IPS-20b (cell line): ENCODE data around the gene IGSF23.
"Not testable (repeated sequence)": the region's sequence is repeated elsewhere in the genome, so short reads cannot be mapped to it uniquely, and the experiment has no call there.

Source experiments
- H3K27ac ChIP-seq: one replicate; pipeline ENCODE4 v1.5.1; 2013; ENCODE audit warnings: low read length
- H3K27me3 ChIP-seq: 2 replicates; pipeline ENCODE4 v1.6.1; 2013; ENCODE audit warnings: mild to moderate bottlenecking, low read length, inconsistent platforms; ENCODE audit not compliant: insufficient read depth
- H3K36me3 ChIP-seq: 2 replicates; pipeline ENCODE4 v1.6.1; 2013; ENCODE audit warnings: low read depth, mild to moderate bottlenecking, inconsistent platforms, low read length, moderate library complexity; ENCODE audit not compliant: insufficient read depth
- H3K4me1 ChIP-seq: 2 replicates; pipeline ENCODE4 v1.6.1; 2013; ENCODE audit warnings: mild to moderate bottlenecking, control low read depth, inconsistent platforms, low read length, moderate library complexity; ENCODE audit not compliant: insufficient read depth
- H3K4me3 ChIP-seq: 2 replicates; pipeline ENCODE4 v1.5.1; 2013; ENCODE audit warnings: mild to moderate bottlenecking, low read length, inconsistent platforms
- H3K9ac ChIP-seq: 2 replicates; pipeline ENCODE4 v1.6.1; 2013; ENCODE audit warnings: low read depth, mild to moderate bottlenecking, inconsistent platforms, low read length, moderate library complexity
- H3K9me3 ChIP-seq: 2 replicates; pipeline ENCODE4 v1.6.1; 2013; ENCODE audit warnings: mild to moderate bottlenecking, low read depth, low read length, inconsistent platforms; ENCODE audit not compliant: insufficient read depth

IGSF23 gene

DNA sequence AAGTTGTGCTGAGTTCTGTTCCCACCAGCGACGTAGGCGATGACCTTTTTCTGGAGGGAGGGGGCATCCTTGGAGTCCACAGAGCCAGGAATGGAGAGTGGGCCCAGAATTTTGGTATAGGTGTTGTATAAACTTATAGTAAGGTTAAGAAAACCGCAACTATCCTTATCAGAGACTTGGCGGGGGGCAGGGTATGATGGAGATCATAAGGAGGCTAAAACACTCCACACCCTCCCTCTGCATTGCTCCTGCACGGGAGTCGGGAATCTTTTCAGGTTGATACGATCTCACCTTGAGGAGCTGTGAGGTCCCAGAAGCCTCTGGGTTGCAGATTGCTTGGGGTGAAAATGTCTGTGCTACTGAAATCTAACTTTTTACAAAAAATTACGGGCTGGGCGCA is 51.6 kb downstream of the IGSF23 start:
- Histone ChIP-seq H3K4me3 (no peak overlapping the region), H3K27me3 (no peaks in the 10 kb centered on the region), H3K9ac (no peak overlapping the region), H3K36me3 (peaks cover 27% of the 10 kb centered on the region), H3K4me1 (no peaks in the 10 kb centered on the region), H3K27ac (no peak overlapping the region), H3K9me3 (no peaks in the 10 kb centered on the region)

DNA sequence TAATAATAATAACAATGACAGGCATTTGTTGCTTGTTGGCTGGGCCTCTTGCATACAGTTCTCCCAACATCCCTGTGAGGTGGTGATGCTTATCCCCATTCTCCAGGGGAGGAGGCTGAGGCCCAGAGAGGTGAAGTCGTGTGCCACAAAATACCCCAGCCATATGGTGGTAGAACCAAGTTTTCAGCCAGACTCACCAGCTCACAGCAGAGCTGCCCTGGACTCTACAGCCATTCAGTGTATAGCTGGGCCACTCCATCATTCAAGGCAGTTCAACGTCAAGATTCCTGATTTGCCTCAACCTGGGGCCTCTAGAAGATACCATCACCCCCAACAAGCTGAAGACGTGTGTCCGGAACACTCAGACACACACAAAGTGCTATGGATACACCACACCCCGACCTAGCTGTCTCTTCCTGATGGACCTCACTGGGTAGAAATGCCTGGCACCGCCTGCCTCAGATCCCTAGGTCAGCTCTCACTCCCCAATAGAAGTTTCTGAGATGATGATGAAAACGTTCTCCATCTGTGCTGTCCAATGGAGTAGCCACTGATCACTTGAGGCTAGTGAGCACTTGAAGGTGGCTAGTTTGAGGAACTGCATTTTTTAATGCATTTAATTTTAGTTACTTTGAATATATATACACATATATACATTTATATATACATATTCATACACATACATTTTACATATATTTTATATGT is 53.6 kb downstream of the IGSF23 start:
- Histone ChIP-seq H3K27ac (no peak overlapping the region), H3K9me3 (no peaks in the 10 kb centered on the region), H3K4me1 (no peaks in the 10 kb centered on the region), H3K4me3 (no peak overlapping the region), H3K36me3 (peaks cover 7% of the 10 kb centered on the region), H3K9ac (no peak overlapping the region), H3K27me3 (no peaks in the 10 kb centered on the region)

DNA sequence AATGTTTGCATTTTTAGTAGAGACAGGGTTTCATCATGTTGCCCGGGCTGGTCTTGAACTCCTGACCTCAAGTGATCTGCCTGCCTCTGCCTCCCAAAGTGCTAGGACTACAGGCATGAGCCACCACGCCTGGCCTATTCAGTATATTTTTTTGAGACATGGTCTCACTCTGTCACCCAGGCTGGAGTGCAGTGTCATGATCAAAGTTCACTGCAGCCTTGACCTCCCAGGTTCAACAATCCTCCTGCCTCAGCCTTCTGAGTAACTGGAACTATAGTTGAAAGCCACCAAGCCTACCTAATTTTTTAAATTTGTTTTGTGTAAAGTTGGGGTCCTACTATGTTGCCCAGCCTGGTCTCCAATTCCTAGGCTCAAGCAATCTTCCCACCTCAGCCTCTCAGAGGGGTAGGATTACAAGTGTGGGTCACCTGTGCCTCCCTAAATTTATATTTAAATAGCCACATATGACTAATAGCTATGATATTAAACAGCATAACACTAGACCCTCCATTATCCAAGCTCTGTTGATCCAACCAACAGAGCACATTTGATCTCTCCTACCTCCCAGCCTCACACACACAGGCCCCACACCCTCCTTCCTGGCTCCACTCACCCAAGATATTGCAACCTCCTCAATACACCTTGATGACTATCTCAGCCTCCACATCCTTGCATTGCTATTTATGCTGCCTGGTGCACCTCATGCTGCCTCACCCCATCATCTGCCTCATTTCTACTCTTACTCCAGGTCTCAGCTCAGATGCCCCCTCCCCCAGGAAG is 55.8 kb downstream of the IGSF23 start:
- H3K27me3 ChIP-seq: no peaks in the 10 kb centered on the region
- H3K9me3 ChIP-seq: no peaks in the 10 kb centered on the region
- H3K9ac ChIP-seq: no peak overlapping the region
- H3K4me3 ChIP-seq: no peak overlapping the region
- H3K36me3 ChIP-seq: no peaks in the 10 kb centered on the region
- H3K4me1 ChIP-seq: no peaks in the 10 kb centered on the region
- no peak overlapping the region for H3K27ac ChIP-seq

DNA sequence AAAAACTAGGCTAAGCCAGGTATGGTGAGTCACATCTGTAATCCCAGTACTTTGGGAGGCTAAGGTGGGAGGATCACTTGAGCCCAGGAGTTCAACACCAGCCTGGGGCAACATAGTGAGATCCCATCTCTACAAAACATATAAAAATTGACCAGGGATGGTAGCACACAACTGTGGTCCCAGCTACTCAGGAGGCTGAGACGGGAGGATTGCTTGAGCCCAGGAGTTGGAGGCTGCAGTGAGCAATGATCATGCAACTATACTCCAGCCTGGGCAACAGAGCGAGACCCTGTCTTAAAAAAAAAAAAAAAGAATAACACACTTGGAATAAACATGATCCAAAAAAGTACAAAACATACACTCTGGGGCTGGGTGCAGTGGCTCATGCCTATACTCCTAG is 56.7 kb downstream of the IGSF23 start:
- not testable (repeated sequence) for H3K4me1 ChIP-seq

DNA sequence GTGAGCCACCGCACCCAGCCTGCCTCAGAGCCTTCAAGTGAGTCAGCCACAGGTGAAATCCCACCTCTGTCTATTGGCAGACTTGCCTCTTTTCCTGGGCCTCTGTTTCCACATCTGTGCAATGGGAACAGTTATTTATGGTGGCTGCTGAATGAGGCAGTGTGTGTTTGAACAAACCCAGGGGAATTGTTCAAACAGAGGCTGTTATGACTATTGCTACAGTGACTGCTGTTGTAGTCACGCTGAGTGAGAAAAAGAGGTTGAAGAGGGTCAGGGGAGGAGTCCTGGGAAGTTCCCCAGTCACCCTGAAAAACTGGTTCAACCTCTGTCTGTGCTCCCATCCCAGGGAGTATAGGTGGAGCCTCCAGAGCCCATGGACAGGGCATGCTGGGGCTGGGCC is 58.0 kb downstream of the IGSF23 start, which contains the start of gene CEACAM19:
Gene CEACAM19, plus strand, starts transcription at position 83 of the 400 bp plus-strand sequence. CDS start 450 bp downstream, outside the sequence.
- Histone ChIP-seq H3K36me3 (no peaks in the 10 kb centered on the region), H3K9me3 (no peaks in the 10 kb centered on the region), H3K27me3 (no peaks in the 10 kb centered on the region)

More for the DNA sequence above, 56.7 kb downstream of the IGSF23 start:
- not testable (repeated sequence) for H3K27me3 ChIP-seq, H3K9ac ChIP-seq, H3K27ac ChIP-seq, H3K4me3 ChIP-seq, H3K9me3 ChIP-seq, H3K36me3 ChIP-seq

DNA sequence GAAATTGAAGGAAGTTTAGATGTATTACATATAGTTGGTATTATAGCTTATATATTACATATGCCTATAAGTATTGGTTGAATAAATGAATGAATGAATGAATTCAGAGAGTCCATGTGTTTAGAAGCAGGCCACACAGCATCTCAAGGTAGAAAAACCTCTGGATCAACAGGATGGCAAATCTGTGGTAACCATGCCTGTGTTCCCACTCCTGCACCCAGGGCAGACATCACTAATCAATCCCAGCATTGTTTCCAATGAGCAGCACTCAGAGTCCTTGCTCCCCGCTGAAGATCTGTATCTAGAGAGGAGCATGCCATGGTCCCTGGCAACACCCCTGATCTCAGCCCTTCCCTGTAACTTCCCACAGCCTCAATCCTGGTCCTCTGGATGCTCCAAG is 58.9 kb downstream of the IGSF23 start:
- Histone ChIP-seq H3K9me3 (no peaks in the 10 kb centered on the region), H3K9ac (no peak overlapping the region), H3K4me1 (no peaks in the 10 kb centered on the region), H3K36me3 (no peaks in the 10 kb centered on the region), H3K27ac (no peak overlapping the region), H3K27me3 (no peaks in the 10 kb centered on the region), H3K4me3 (no peak overlapping the region)

More for the DNA sequence above, 58.0 kb downstream of the IGSF23 start, which contains the start of gene CEACAM19:
- Histone ChIP-seq H3K27ac (no peak within 1 kb of the TSS), H3K9ac (no peak within 1 kb of the TSS), H3K4me3 (no peak within 1 kb of the TSS), H3K4me1 (no peaks in the 10 kb centered on the region)

DNA sequence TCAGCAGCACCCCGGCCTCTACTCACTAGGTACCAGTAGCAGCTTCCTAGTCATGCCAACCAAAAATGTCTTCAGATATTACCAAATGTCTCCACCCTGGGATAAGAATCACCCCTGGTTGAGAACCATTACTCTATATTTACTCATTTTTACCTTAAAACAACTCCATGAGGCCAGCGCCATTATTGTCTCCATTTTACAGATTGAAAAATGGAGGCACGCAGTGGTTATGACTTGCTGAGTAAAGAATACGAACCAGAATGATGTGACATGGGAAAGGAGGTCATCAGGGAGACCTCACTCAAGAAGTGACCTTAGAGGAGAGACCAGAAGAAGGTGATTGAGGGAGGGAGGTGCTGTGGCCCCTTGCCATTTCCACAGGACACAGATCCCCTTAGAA is 60.1 kb downstream of the IGSF23 start:
- no peaks in the 10 kb centered on the region for H3K4me1 ChIP-seq
- H3K36me3 ChIP-seq: no peaks in the 10 kb centered on the region
- no peaks in the 10 kb centered on the region for H3K9me3 ChIP-seq
- H3K9ac ChIP-seq: no peak overlapping the region
- no peak overlapping the region for H3K4me3 ChIP-seq
- no peak overlapping the region for H3K27ac ChIP-seq
- no peaks in the 10 kb centered on the region for H3K27me3 ChIP-seq

DNA sequence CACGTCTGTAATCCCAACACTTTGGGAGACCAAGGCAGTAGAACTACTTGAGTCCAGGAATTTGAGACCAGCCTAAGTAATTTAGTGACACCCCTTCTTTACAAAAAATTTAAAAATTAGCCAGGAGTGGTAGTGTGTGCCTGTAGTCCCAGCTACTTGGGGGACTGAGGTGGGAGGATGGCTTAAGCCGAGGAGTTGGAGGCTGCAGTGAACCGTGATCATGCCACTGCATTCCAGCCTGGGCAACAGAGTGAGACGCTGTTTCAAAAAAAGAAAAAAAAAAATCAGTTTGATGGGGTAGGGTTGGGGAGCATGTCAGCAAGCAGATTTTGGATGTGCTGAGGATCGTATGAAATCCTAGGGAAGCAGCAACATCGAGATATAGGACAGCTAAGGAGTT is 62.2 kb downstream of the IGSF23 start:
- Histone ChIP-seq H3K4me1 (no peaks in the 10 kb centered on the region), H3K9ac (no peak overlapping the region), H3K9me3 (no peaks in the 10 kb centered on the region), H3K27me3 (no peaks in the 10 kb centered on the region), H3K4me3 (no peak overlapping the region), H3K27ac (no peak overlapping the region), H3K36me3 (no peaks in the 10 kb centered on the region)

DNA sequence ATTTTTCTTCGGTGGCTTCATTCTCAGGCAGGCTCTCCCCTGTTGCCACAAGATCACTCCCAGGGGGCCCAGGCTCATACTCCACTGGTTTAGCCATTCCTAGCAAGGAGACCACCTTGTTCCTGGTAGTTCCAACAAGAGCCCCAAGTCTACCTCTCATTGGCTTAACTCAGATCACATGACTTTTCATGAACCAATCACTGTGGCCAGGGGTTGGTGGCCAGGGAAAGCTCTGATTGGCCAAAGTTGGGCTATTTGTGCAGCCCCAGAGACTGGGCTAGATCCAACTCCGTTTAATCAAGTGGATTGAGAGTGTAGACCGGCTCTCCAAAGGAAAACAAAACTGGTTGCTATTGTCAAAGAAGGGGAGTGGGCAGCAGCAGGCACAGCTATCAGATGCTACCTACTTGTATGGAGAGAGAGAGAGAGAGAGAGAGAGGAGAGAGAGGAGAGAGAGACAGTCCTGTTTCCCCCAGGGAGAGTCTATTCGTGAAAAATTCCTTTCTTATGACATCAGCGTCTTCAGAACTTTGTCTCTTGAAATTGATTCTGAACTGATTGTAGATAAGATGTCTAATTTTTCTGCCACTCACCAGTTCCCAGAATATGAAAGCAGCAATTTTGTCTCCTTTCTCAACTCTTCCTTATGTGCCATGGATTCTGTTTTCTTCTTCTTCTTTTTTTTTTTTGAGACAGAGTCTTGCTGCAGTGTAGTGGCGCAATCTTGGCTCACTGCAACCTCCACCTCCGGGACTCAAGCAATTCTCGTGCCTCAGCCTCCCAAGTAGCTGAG is 63.9 kb downstream of the IGSF23 start:
- H3K9ac ChIP-seq: no peak overlapping the region
- H3K4me1 ChIP-seq: no peaks in the 10 kb centered on the region
- no peaks in the 10 kb centered on the region for H3K36me3 ChIP-seq
- H3K9me3 ChIP-seq: no peaks in the 10 kb centered on the region
- no peak overlapping the region for H3K4me3 ChIP-seq
- H3K27me3 ChIP-seq: no peaks in the 10 kb centered on the region
- H3K27ac ChIP-seq: no peak overlapping the region

DNA sequence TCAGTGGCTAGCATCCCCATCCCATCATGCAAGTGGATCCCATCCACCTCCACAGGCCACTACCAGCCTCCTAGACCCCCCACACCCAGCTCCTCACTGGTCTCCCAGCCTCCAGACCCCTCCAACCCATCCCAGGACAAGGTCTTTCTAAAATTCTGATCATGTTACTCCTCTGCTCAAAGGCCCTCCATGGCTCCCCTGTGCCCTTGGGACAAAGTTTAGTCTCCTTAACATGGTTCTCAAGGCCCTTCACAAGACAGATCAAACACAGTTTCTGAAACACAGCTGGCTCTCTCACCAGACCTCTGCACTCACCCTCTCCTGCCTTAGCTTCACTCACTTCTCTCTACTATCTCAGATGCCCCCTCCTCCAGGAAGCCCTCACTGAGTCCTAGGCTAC is 67.2 kb downstream of the IGSF23 start:
- no peak overlapping the region for H3K9ac ChIP-seq
- H3K27ac ChIP-seq: no peak overlapping the region
- H3K27me3 ChIP-seq: no peaks in the 10 kb centered on the region
- H3K36me3 ChIP-seq: no peaks in the 10 kb centered on the region
- H3K4me3 ChIP-seq: no peak overlapping the region
- H3K9me3 ChIP-seq: no peaks in the 10 kb centered on the region
- no peaks in the 10 kb centered on the region for H3K4me1 ChIP-seq

DNA sequence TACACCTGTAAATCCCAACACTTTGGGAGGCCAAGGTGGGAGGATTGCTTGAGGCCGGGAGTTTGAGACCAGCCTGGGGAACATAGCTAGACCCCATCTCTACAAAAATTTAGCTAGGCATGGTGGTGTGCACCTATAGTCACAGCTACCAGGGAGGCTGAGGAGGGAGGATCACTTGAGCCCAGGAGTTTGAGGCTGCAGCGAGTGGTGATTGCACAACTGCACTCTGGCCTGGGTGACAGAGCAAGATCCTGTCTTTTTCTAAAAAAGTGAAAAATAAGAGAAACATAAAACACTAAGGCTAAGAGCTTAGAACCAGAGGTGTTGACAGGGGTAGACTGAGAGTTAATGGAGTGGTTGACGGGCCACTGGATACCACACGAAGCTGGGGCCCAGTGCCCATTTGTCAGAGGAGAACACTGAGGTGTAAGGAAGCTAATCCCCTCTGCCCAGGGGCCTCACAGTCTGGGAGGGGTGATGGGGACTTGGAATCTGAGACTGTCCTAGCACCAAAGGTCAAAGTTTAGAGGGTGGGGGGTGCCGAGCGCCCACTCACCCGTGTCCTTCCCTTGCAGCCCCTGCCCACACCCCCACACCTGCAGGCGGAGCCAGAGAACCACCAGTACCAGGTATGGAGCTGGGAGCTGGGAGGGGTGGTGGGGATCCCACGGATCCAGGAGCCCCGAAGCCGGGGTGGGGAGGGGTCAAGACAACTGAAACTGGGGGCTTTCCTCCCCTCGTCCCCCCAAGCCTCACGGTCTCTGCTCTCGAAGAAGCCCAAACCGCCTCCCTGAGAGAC is 68.8 kb downstream of the IGSF23 start:
- Histone ChIP-seq H3K4me3 (no peak overlapping the region), H3K27me3 (no peaks in the 10 kb centered on the region), H3K36me3 (no peaks in the 10 kb centered on the region), H3K9me3 (no peaks in the 10 kb centered on the region), H3K27ac (no peak overlapping the region), H3K4me1 (no peaks in the 10 kb centered on the region), H3K9ac (no peak overlapping the region)
